K562 (cell line): ENCODE results near the gene GLI3. TPM values are rescaled to one million over a fixed set of nuclear protein-coding genes. Genes with fewer than 3 reads are reported as not detected.

Experiments used
- ATAC-seq: fragments of 200-7000 bp; cut with Tn5 transposase; 3 replicates; pipeline ENCODE4 v1.9.1; 2020; ENCODE audit warnings: moderate library complexity
- BruUV-seq: library from RNA; stranded (reverse); fragments of 400-500 nt; replicated peaks from 2 replicates; lab custom pipeline; 2021; lab: Mats Ljungman, UMichigan
- CTCF ChIA-PET: fragments of 300-600 bp; formaldehyde crosslinking; extraction: SDS; loops from one replicate; lab custom pipeline; 2021; ENCODE audit warnings: low intra/inter-chr PET ratio; lab: Yijun Ruan, JAX
- POLR2A ChIA-PET: fragments of 300-600, 350-650 bp; sonication (Branson Sonifier 250); formaldehyde crosslinking; extraction: SDS; loops from one replicate; lab custom pipeline; 2021; ENCODE audit warnings: antibody characterized with exemption, inconsistent platforms; lab: Yijun Ruan, JAX
- DNase-seq, 4 experiments: peaks; one replicate each; pipeline versions ENCODE4 v3.0.0 to v3.0.0-alpha.2; 2011 to 2018; ENCODE audit warnings: low spot score in 3 of 4, mixed read lengths in 3 of 4; ENCODE audit errors: extremely low read depth in 1 of 4
- FAIRE-seq: peaks from 2 replicates; lab custom pipeline; 2011; peaks lifted over from hg19 to GRCh38; lab: Jason Lieb, UNC
- H2AFZ ChIP-seq: 2 replicates; pipeline ENCODE4 v1.6.0; 2011; ENCODE audit warnings: low read depth, low read length, control low read depth, inconsistent platforms
- H3K27ac ChIP-seq: fragments of 200-600 bp; 3 replicates; pipeline ENCODE4 v1.8.0; 2011; ENCODE audit warnings: low read depth, mild to moderate bottlenecking, control low read depth, inconsistent platforms, low read length, moderate library complexity, mixed read lengths; ENCODE audit errors: extremely low read depth
- H3K27me3 ChIP-seq, 2 experiments: fragments of 300-600 bp in 1 of 2; 2 replicates in 1 of 2; 3 replicates in 1 of 2; pipeline versions ENCODE4 v1.6.0 to v1.8.0; 2011; ENCODE audit warnings: inconsistent platforms in 2 of 2, low read length in 2 of 2, mild to moderate bottlenecking in 1 of 2, mixed read lengths in 1 of 2, moderate library complexity in 1 of 2; ENCODE audit not compliant: control insufficient read depth in 2 of 2, insufficient read depth in 2 of 2
- H3K36me3 ChIP-seq: fragments of 300-600 bp; 3 replicates; pipeline ENCODE4 v1.8.0; 2011; ENCODE audit warnings: mild to moderate bottlenecking, low read length, inconsistent platforms; ENCODE audit not compliant: control insufficient read depth, insufficient read depth
- H3K4me1 ChIP-seq, 2 experiments: fragments of 200-600 bp in 1 of 2; replicated peaks in 1 of 2; 2 replicates in 1 of 2; 3 replicates in 1 of 2; pipeline versions ENCODE4 v1.5.1 to v1.8.0; 2011; ENCODE audit warnings: inconsistent platforms in 2 of 2, low read length in 2 of 2, mild to moderate bottlenecking in 1 of 2, mixed read lengths in 1 of 2, moderate library complexity in 1 of 2; ENCODE audit not compliant: control insufficient read depth in 2 of 2, insufficient read depth in 2 of 2
- H3K4me2 ChIP-seq: 2 replicates; pipeline ENCODE4 v1.6.1; 2011; ENCODE audit warnings: low read length, control low read depth, inconsistent platforms, mixed read lengths; ENCODE audit not compliant: insufficient read depth
- H3K4me3 ChIP-seq: fragments of 200-600 bp; sonication (generic), shearing (Covaris generic); 2 replicates; pipeline ENCODE4 v1.5.1; 2016; ENCODE audit warnings: control low read depth, inconsistent platforms
- H3K79me2 ChIP-seq: fragments of 200-600 bp; 3 replicates; pipeline ENCODE4 v1.8.0; 2011; ENCODE audit warnings: low read length, inconsistent platforms; ENCODE audit not compliant: control insufficient read depth, insufficient read depth
- H3K9ac ChIP-seq, 2 experiments: 2 replicates each; pipeline versions ENCODE4 v1.6.0 to v1.6.1; 2011; ENCODE audit warnings: low read depth in 2 of 2, low read length in 2 of 2, control low read depth in 1 of 2, inconsistent platforms in 1 of 2, mild to moderate bottlenecking in 1 of 2, mixed read lengths in 1 of 2; ENCODE audit not compliant: insufficient read depth in 1 of 2
- H3K9me1 ChIP-seq: one replicate; pipeline ENCODE4 v1.6.0; 2011; ENCODE audit warnings: inconsistent platforms, mild to moderate bottlenecking, low read length, moderate library complexity; ENCODE audit not compliant: control insufficient read depth, insufficient read depth
- H3K9me3 ChIP-seq: replicated peaks from 2 replicates; pipeline ENCODE4 v1.5.1; 2011; ENCODE audit warnings: low read depth, low read length, inconsistent platforms; ENCODE audit not compliant: control insufficient read depth, insufficient read depth
- H4K20me1 ChIP-seq: replicated peaks from 2 replicates; pipeline ENCODE4 v1.6.1; 2011; ENCODE audit warnings: low read length, inconsistent platforms, mixed read lengths; ENCODE audit not compliant: control insufficient read depth, insufficient read depth
- BRCA1 ChIP-seq, 2 experiments: fragments of 450-650 bp in 1 of 2; sonication (generic) in 1 of 2; formaldehyde crosslinking in 1 of 2; IDR thresholded peaks; 2 replicates each; pipeline versions ENCODE4 v1.5.0 to v1.6.1; 2017 to 2020; ENCODE audit warnings: mild to moderate bottlenecking in 1 of 2, missing genetic modification reagents in 1 of 2
- CTBP1 ChIP-seq: fragments of 450-650 bp; IDR thresholded peaks from 2 replicates; pipeline ENCODE4 v1.6.1; 2016; ENCODE audit warnings: borderline replicate concordance
- GABPB2 ChIP-seq: fragments of 250-450 bp; sonication (Bioruptor Pico); conservative IDR thresholded peaks from 2 replicates; pipeline ENCODE4 v1.5.1; 2021; ENCODE audit warnings: mild to moderate bottlenecking
- MBD2 ChIP-seq: sonication (generic); IDR thresholded peaks from 2 replicates; pipeline ENCODE4 v1.6.1; 2016; ENCODE audit warnings: low read depth, borderline replicate concordance
- SMAD3 ChIP-seq: fragments of 450-650 bp; formaldehyde crosslinking; conservative IDR thresholded peaks from 2 replicates; pipeline ENCODE4 v1.4.0; 2020; ENCODE audit warnings: mild to moderate bottlenecking
- SREBF2 ChIP-seq: sonication (generic); formaldehyde crosslinking; IDR thresholded peaks from 2 replicates; pipeline ENCODE4 v1.4.0; 2020; ENCODE audit warnings: mild to moderate bottlenecking, missing genetic modification reagents
- ZNF224 ChIP-seq: sonication (generic); formaldehyde crosslinking; IDR thresholded peaks from 2 replicates; pipeline ENCODE4 v1.8.0; 2022; ENCODE audit warnings: mild to moderate bottlenecking, missing genetic modification reagents
- ZNF311 ChIP-seq: fragments of 250-450 bp; sonication (Bioruptor Pico); IDR thresholded peaks from 2 replicates; pipeline ENCODE4 v1.4.0; 2020; ENCODE audit warnings: mild to moderate bottlenecking, moderate library complexity
- ZNF766 ChIP-seq: fragments of 200-800 bp; sonication (Bioruptor generic); conservative IDR thresholded peaks from 2 replicates; pipeline ENCODE4 v1.6.1; 2016; ENCODE audit warnings: missing genetic modification characterization, missing compliant biosample characterization
- WGBS: fragments of 100-300 bp; shearing (Covaris generic); methylation state at CpG from one replicate; pipeline ENCODE4 v1.1.6; 2016; ENCODE audit warnings: low coverage, mixed read lengths; ENCODE audit not compliant: insufficient coverage; ENCODE audit errors: missing lambda C conversion rate; 5-methylcytosine and 5-hydroxymethylcytosine counted together
- in situ Hi-C: fragments of 300-500 bp; cut with MboI; formaldehyde crosslinking; loops from 4 replicates; pipeline ENCODE4 v1.15.0; 2018; ENCODE audit warnings: inconsistent platforms, mixed read lengths
- intact Hi-C: fragments of 100-400 bp; cut with micrococcal nuclease; formaldehyde crosslinking; loops from 2 replicates; pipeline ENCODE4 v1.14.2; 2022
- polyA plus RNA-seq, 8 experiments: library from polyadenylated mRNA; depleted of rRNA in 4 of 8; stranded (reverse) in 5 of 8; unstranded in 3 of 8; fragments of >200 nt; fragmentation: Nextera tagmentation in 2 of 8; fragmentation: Illumina TruSeq in 1 of 8; extraction: Ambion mirVana in 2 of 8; extraction: Trizol in 1 of 8; gene quantifications; 2 replicates each; pipeline versions ENCODE4 v1.2.1 to v1.2.3, GENCODE V29; 2011 to 2014; ENCODE audit warnings: inconsistent platforms in 1 of 8, missing spikeins in 1 of 8
- total RNA-seq, 7 experiments: library from RNA; depleted of rRNA in 6 of 7; stranded (reverse); fragments of >200 nt in 6 of 7; fragmentation: Illumina TruSeq in 2 of 7; extraction: Trizol in 2 of 7; gene quantifications; 2 replicates each; pipeline versions ENCODE4 v1.2.1 to v1.2.3, GENCODE V29; 2011 to 2021; ENCODE audit warnings: low replicate concordance in 1 of 7
- TF ChIP-seq, protein P1 (sequence below): sonication (generic); formaldehyde crosslinking; IDR thresholded peaks from 2 replicates; pipeline ENCODE4 v1.8.0; 2022; ENCODE audit warnings: missing genetic modification reagents, mild to moderate bottlenecking, borderline replicate concordance
- TF ChIP-seq, protein P2 (sequence below): sonication (generic); formaldehyde crosslinking; IDR thresholded peaks from 2 replicates; pipeline ENCODE4 v1.8.0; 2023; ENCODE audit warnings: mild to moderate bottlenecking, missing genetic modification reagents
- TF ChIP-seq, protein P3 (sequence below): fragments of 250-450 bp; sonication (Bioruptor Pico); IDR thresholded peaks from 2 replicates; pipeline ENCODE4 v1.5.0; 2020; ENCODE audit warnings: mild to moderate bottlenecking

GLI3 gene
- total and polyA plus RNA-seq, 9 of the 15 experiments (the other 6 are each of a cell fraction or from before 2014, with no cell fraction given): 0.01 to 0.18 (median 0.07) TPM; not detected in 6

DNA sequence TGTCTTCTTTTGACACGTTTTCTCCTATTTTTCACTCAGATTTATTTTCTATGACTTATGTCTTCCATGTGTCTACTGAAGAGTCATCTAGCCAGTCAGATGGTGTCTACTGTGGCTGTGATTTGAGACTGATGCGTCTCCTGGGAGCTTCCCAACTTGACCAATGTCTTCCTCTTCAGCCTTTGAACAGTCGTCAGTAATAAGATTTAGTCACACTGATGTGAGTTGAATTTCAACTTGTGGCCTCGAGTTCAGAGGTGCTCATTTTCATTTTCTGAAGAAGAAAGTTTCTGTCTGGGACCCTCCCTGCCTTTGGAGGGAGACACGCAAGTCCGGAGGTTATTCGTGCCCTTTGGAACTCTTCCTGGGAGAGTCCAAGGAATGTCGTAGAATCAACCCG, 312.2 kb downstream of the GLI3 start:
- Histone ChIP-seq H3K4me3 (no peak overlapping the region), H3K27ac (no peak overlapping the region), H3K9me3 (no peaks in the 10 kb centered on the region), H2AFZ (no peak overlapping the region), H3K27me3 (no peaks in the 10 kb centered on the region), H3K4me1 (no peaks in the 10 kb centered on the region), H4K20me1 (no peaks in the 10 kb centered on the region), H3K9ac (no peak overlapping the region), H3K4me2 (no peak overlapping the region), H3K79me2 (no peaks in the 10 kb centered on the region), H3K36me3 (no peaks in the 10 kb centered on the region), H3K9me1 (no peaks in the 10 kb centered on the region)
- no peak for FAIRE-seq
- CTCF ChIA-PET: no interaction called here
- no TSS peak for BruUV-seq
- intact Hi-C loops (no loop called here), in situ Hi-C loops (loop anchor here (25.0 kb wide), 2 partner anchors 913 to 1913 kb away; no protein-coding TSS in a partner anchor)
- POLR2A ChIA-PET: no interaction called here
- no peak for DNase-seq
- no peak for ATAC-seq
- 2% methylated on average over 9 of the region's 9 CpGs for WGBS
- TF ChIP-seq, protein P1, sequence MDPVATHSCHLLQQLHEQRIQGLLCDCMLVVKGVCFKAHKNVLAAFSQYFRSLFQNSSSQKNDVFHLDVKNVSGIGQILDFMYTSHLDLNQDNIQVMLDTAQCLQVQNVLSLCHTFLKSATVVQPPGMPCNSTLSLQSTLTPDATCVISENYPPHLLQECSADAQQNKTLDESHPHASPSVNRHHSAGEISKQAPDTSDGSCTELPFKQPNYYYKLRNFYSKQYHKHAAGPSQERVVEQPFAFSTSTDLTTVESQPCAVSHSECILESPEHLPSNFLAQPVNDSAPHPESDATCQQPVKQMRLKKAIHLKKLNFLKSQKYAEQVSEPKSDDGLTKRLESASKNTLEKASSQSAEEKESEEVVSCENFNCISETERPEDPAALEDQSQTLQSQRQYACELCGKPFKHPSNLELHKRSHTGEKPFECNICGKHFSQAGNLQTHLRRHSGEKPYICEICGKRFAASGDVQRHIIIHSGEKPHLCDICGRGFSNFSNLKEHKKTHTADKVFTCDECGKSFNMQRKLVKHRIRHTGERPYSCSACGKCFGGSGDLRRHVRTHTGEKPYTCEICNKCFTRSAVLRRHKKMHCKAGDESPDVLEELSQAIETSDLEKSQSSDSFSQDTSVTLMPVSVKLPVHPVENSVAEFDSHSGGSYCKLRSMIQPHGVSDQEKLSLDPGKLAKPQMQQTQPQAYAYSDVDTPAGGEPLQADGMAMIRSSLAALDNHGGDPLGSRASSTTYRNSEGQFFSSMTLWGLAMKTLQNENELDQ (CRISPR knock-in tag): no peak
- no peak for TF ChIP-seq ZNF766 (CRISPR knock-in tag)
- TF ChIP-seq ZNF224: no peak
- no peak for TF ChIP-seq MBD2
- TF ChIP-seq BRCA1 (IDR thresholded peaks at IDR 0.05): no peak
- no peak for TF ChIP-seq BRCA1 (CRISPR knock-in tag; IDR thresholded peaks at IDR 0.05)
- no peak for TF ChIP-seq GABPB2 (CRISPR knock-in tag)
- TF ChIP-seq, protein P2, sequence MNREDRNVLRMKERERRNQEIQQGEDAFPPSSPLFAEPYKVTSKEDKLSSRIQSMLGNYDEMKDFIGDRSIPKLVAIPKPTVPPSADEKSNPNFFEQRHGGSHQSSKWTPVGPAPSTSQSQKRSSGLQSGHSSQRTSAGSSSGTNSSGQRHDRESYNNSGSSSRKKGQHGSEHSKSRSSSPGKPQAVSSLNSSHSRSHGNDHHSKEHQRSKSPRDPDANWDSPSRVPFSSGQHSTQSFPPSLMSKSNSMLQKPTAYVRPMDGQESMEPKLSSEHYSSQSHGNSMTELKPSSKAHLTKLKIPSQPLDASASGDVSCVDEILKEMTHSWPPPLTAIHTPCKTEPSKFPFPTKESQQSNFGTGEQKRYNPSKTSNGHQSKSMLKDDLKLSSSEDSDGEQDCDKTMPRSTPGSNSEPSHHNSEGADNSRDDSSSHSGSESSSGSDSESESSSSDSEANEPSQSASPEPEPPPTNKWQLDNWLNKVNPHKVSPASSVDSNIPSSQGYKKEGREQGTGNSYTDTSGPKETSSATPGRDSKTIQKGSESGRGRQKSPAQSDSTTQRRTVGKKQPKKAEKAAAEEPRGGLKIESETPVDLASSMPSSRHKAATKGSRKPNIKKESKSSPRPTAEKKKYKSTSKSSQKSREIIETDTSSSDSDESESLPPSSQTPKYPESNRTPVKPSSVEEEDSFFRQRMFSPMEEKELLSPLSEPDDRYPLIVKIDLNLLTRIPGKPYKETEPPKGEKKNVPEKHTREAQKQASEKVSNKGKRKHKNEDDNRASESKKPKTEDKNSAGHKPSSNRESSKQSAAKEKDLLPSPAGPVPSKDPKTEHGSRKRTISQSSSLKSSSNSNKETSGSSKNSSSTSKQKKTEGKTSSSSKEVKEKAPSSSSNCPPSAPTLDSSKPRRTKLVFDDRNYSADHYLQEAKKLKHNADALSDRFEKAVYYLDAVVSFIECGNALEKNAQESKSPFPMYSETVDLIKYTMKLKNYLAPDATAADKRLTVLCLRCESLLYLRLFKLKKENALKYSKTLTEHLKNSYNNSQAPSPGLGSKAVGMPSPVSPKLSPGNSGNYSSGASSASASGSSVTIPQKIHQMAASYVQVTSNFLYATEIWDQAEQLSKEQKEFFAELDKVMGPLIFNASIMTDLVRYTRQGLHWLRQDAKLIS (CRISPR knock-in tag): no peak
- no peak for TF ChIP-seq CTBP1
- TF ChIP-seq, protein P3, sequence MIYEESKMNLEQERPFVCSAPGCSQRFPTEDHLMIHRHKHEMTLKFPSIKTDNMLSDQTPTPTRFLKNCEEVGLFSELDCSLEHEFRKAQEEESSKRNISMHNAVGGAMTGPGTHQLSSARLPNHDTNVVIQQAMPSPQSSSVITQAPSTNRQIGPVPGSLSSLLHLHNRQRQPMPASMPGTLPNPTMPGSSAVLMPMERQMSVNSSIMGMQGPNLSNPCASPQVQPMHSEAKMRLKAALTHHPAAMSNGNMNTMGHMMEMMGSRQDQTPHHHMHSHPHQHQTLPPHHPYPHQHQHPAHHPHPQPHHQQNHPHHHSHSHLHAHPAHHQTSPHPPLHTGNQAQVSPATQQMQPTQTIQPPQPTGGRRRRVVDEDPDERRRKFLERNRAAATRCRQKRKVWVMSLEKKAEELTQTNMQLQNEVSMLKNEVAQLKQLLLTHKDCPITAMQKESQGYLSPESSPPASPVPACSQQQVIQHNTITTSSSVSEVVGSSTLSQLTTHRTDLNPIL (CRISPR knock-in tag): no peak
- no peak for TF ChIP-seq SMAD3 (CRISPR knock-in tag)
- no peak for TF ChIP-seq ZNF311 (CRISPR knock-in tag)
- TF ChIP-seq SREBF2: no peak
